ENCODE results near the gene EIF5. TPM values are rescaled to one million over a fixed set of nuclear protein-coding genes. Genes with fewer than 3 reads are reported as not detected.

EIF5 gene
- total and polyA plus RNA-seq, 2 experiments from 2014 or later = 151 to 331 TPM

DNA sequence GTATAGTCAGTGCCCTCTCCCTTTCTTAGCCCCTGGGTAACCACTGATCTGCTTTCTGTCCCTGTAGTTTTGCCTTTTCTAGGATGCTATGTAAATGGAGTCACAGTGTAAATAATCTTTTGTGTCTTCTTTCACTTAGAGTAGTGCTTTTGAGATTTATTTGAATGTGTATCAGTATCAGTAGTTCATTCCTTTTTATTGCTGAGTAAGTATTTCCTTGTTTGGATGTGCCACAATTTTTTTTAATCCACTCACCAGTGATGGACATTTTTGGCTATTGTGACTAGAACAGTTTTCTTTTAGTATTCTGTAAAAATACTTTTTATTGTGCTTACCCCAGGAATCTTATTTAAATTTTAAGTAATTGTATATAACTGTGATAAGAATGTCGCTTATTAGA lies 54.6 kb downstream of the EIF5 start:
- Histone ChIP-seq H3K4me3 (no peak overlapping the region), H3K9me2 (replicated peaks; ENCODE audit: insufficient read depth) (no peaks in the 10 kb centered on the region), H3K4me1 (ENCODE audit: insufficient read depth) (peaks cover 27% of the 10 kb centered on the region), H2AFZ (no peak overlapping the region), H3K9me3 (ENCODE audit: low read depth) (no peaks in the 10 kb centered on the region), H3K36me3 (replicated peaks; ENCODE audit: insufficient read depth, low read depth) (no peaks in the 10 kb centered on the region), H3K79me2 (peaks cover 81% of the 10 kb centered on the region), H4K20me1 (ENCODE audit: insufficient read depth, poor library complexity, severe bottlenecking) (peaks cover 71% of the 10 kb centered on the region), H3K27ac (no peak overlapping the region), H3K4me2 (peak overlapping the region; percentile 91), H3K27me3 (no peaks in the 10 kb centered on the region)
- TF ChIP-seq, protein P1, sequence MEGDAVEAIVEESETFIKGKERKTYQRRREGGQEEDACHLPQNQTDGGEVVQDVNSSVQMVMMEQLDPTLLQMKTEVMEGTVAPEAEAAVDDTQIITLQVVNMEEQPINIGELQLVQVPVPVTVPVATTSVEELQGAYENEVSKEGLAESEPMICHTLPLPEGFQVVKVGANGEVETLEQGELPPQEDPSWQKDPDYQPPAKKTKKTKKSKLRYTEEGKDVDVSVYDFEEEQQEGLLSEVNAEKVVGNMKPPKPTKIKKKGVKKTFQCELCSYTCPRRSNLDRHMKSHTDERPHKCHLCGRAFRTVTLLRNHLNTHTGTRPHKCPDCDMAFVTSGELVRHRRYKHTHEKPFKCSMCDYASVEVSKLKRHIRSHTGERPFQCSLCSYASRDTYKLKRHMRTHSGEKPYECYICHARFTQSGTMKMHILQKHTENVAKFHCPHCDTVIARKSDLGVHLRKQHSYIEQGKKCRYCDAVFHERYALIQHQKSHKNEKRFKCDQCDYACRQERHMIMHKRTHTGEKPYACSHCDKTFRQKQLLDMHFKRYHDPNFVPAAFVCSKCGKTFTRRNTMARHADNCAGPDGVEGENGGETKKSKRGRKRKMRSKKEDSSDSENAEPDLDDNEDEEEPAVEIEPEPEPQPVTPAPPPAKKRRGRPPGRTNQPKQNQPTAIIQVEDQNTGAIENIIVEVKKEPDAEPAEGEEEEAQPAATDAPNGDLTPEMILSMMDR (IDR thresholded peaks at IDR 0.05; ENCODE audit: poor library complexity) = no peak
- TF ChIP-seq EZH2 (IDR thresholded peaks at IDR 0.05; ENCODE audit: borderline replicate concordance) (no peak), EZH2phosphoT487 (IDR thresholded peaks at IDR 0.05; ENCODE audit: low read depth, severe bottlenecking, unreplicated experiment) (no peak)
- no peak for DNase-seq (ENCODE audit: low spot score)
- WGBS (ENCODE audit: low lambda C conversion rate, missing lambda C conversion rate) = 96% methylated on average over 1 of the region's 1 CpG

DNA sequence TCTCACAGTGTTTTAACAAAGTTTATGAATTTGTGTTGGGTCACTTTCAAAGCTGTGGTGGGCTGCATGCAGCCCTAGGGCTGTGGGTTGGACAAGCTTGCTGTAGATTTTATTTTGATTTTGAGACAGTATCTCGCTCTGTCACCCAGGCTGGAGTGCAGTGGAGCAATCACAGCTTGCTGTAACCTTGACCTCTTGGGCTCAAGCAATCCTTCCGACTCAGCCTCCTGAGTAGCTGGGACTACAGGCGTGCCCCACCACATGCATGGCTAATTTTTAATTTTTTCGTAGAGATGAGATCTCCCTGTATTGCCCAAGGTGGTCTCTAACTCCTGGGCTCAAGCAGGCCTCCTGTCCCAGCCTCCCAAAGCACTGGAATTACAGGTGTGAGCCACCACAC lies 56.6 kb downstream of the EIF5 start:
- no peak for DNase-seq (ENCODE audit: low spot score)
- Histone ChIP-seq H3K4me1 (ENCODE audit: insufficient read depth) (peaks cover 36% of the 10 kb centered on the region), H3K9me2 (replicated peaks; ENCODE audit: insufficient read depth) (no peaks in the 10 kb centered on the region), H3K9me3 (ENCODE audit: low read depth) (no peaks in the 10 kb centered on the region), H3K79me2 (peaks cover 100% of the 10 kb centered on the region), H2AFZ (no peak overlapping the region), H3K4me2 (no peak overlapping the region), H3K36me3 (replicated peaks; ENCODE audit: insufficient read depth, low read depth) (no peaks in the 10 kb centered on the region), H4K20me1 (ENCODE audit: insufficient read depth, poor library complexity, severe bottlenecking) (peaks cover 91% of the 10 kb centered on the region), H3K4me3 (no peak overlapping the region), H3K27ac (no peak overlapping the region), H3K27me3 (no peaks in the 10 kb centered on the region)
- 84% methylated on average over 4 of the region's 4 CpGs for WGBS (ENCODE audit: low lambda C conversion rate, missing lambda C conversion rate)
- no peak for TF ChIP-seq EZH2 (IDR thresholded peaks at IDR 0.05; ENCODE audit: borderline replicate concordance)

DNA sequence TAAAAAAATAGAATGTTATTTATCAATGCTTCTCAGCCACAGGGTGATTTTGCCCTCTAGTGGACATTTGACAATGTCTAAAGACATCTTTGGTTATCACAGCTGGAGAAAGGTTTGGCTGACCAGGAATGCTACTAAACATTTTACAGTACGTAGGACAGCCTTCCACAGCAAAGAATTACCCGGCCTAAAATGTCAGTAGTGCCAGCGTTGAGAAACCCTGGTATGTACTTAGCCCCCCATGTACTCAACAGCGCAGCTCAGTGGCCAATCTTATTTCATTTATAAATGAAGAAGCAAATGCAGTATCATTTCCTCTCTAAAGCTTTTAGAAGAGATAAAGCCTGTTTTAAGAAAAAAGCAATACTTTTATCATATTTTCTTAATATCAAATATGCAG lies 57.0 kb downstream of the EIF5 start:
- Histone ChIP-seq H3K4me3 (no peak overlapping the region), H4K20me1 (ENCODE audit: insufficient read depth, poor library complexity, severe bottlenecking) (peaks cover 92% of the 10 kb centered on the region), H3K27ac (no peak overlapping the region), H3K36me3 (replicated peaks; ENCODE audit: insufficient read depth, low read depth) (no peaks in the 10 kb centered on the region), H3K4me2 (no peak overlapping the region), H3K9me2 (replicated peaks; ENCODE audit: insufficient read depth) (no peaks in the 10 kb centered on the region), H3K4me1 (ENCODE audit: insufficient read depth) (peaks cover 36% of the 10 kb centered on the region), H3K27me3 (no peaks in the 10 kb centered on the region), H3K9me3 (ENCODE audit: low read depth) (no peaks in the 10 kb centered on the region), H3K79me2 (peaks cover 100% of the 10 kb centered on the region), H2AFZ (no peak overlapping the region)
- DNase-seq (ENCODE audit: low spot score) = peak; percentile 60
- TF ChIP-seq EZH2 (IDR thresholded peaks at IDR 0.05; ENCODE audit: borderline replicate concordance) (no peak), EZH2phosphoT487 (IDR thresholded peaks at IDR 0.05; ENCODE audit: low read depth, severe bottlenecking, unreplicated experiment) (no peak)
- TF ChIP-seq, protein P1 (IDR thresholded peaks at IDR 0.05; ENCODE audit: poor library complexity) = peak; percentile 82
- WGBS (ENCODE audit: low lambda C conversion rate, missing lambda C conversion rate) = 27% methylated on average over 4 of the region's 4 CpGs

DNA sequence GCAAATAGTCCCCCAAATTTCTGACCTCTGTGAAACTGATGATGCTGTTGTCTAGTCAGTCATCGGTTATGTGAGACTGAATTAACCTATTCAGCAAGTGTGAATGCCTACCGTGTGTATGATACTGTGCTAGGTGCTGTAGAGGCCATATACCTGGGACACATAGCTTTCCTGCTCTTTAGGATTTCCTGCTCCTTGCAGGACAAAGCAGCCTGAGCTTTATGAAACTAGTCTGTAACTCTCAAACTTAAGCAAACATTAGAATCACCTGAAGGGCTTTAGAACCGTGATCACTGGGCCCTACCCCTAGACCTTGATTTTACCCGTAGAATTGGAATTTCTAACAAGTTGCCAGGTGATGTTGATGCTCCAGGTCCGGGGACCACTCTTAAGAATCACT lies 58.1 kb downstream of the EIF5 start:
- TF ChIP-seq, protein P1 (IDR thresholded peaks at IDR 0.05; ENCODE audit: poor library complexity) = no peak
- TF ChIP-seq EZH2phosphoT487 (IDR thresholded peaks at IDR 0.05; ENCODE audit: low read depth, severe bottlenecking, unreplicated experiment) (no peak), EZH2 (IDR thresholded peaks at IDR 0.05; ENCODE audit: borderline replicate concordance) (no peak)
- peaks cover 100% of the 10 kb centered on the region for H3K79me2 ChIP-seq
- WGBS (ENCODE audit: low lambda C conversion rate, missing lambda C conversion rate) = 57% methylated on average over 5 of the region's 5 CpGs
- no peak for DNase-seq (ENCODE audit: low spot score)
- no peak overlapping the region for H3K4me3 ChIP-seq
- H3K9me2 ChIP-seq (replicated peaks; ENCODE audit: insufficient read depth) = no peaks in the 10 kb centered on the region
- H3K9me3 ChIP-seq (ENCODE audit: low read depth) = no peaks in the 10 kb centered on the region
- peaks cover 92% of the 10 kb centered on the region for H4K20me1 ChIP-seq (ENCODE audit: insufficient read depth, poor library complexity, severe bottlenecking)
- peak overlapping the region; percentile 44 for H3K27ac ChIP-seq
- peak overlapping the region; percentile 3 for H3K4me2 ChIP-seq
- no peaks in the 10 kb centered on the region for H3K36me3 ChIP-seq (replicated peaks; ENCODE audit: insufficient read depth, low read depth)
- no peak overlapping the region for H2AFZ ChIP-seq
- peaks cover 32% of the 10 kb centered on the region for H3K4me1 ChIP-seq (ENCODE audit: insufficient read depth)
- no peaks in the 10 kb centered on the region for H3K27me3 ChIP-seq

All from hepatocyte (in vitro differentiated cells).